NK-92 treated with Interleukin-12 subunit alpha and Interleukin-12 subunit beta, amount 100 ng/mL, for 24 hours (cell line): ENCODE results near the gene RPS6KL1.

Experiments
- DNase-seq: peaks from one replicate; lab custom pipeline; 2025; lab: John Stamatoyannopoulos, UW

The RPS6KL1 gene

DNA sequence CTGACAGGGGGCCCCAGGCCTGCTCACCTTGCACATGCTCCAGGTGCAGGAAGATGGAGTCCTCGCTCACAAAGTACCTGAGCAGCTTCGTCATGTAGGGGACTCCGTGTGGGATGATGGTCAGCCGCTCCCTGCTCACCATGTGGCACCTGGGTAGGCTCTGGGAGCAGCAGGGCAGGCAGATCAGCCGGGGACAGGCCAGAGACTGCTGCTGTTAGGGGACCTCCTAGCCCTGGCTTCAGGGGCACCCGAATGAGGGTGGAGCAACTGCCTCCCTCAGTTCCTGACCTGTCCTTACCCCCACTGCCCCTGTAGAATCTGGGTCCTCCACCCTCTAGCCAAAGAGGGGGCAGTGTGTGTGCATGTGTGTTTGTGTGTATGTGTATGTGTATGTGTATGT lies 11.8 kb downstream of the RPS6KL1 start:
- DNase-seq = no peak

DNA sequence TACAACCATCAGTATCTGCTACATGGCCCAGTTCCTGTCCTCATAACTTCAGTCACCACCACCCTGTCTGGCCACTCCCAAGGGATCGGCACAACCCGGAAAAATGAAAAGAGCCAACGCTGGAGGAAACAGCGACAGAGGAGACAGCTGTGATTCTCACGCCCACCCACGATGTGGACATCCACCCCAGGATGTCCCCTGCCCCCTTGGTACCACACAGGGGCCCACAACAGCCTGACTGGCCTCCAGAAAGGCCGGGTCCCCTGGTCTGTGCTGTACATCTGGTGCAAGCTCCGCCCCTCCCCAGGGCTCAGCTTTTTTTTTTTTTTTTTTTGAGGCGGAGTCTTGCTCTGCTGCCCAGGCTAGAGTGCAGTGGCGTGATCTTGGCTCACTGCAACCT lies 12.5 kb downstream of the RPS6KL1 start:
- no peak for DNase-seq

DNA sequence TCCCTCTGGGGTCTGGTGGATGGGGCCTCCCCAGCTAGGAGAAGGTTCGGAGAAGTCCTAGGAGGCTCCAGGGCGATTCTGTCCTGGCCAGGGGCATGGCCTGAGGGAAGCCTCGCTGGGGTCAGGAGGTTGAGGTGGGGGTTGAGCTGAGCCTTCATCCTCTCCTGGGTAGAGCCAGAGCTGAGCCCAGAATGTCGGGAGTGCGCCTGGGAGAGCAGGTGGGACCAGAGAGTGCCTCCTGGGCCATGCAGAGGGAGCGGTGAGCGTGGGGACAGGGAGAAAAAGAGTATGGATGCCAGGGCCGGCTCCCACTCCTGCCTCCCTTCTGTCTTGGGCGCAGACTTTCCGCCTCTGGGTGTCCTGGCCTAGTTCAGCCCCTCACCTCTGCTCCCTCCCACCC lies 13.1 kb downstream of the RPS6KL1 start:
- no peak for DNase-seq

DNA sequence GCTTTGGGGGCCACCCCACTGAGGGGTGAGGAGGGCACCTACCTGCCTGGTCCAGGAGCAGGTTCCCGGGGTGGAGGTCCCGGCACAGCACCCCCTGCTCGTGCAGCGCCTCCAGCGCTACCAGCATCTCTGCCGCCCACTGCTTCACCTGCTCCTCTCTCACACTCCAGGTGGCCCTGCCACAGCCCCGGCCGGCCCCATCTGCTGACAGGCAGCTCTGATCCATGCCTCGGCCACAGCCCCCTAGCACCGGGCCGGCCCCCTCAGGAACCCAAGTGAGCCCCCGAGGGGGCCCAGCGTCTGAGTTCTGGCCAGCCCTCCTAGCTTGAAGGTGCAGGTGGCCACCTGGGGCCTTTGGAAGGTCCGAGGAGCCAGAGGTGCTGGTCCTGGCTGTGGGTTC lies 13.6 kb downstream of the RPS6KL1 start:
- DNase-seq = no peak

DNA sequence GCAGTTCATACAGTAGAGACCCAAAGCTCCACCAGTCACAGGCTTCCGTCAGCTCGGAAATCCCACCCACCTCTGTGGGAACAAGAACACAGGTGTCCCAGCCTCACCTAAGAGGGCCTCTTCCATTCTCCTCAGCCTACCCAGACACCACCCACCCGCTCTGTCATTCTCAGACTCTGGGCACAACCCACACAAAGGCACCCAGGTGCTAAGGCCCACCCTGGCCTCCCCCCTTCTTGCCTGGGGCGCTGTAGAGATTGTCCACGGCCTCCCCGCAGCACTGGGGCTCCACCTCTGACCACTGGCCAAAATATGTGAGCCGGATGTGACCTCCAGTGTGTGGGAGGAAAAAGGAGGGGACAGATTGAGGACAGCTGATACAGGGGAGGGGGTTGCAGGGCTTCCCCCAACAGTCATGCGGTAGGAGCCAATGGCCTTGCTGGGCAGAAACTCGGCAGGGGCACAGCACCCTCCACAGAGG lies 14.2 kb downstream of the RPS6KL1 start:
- no peak for DNase-seq

DNA sequence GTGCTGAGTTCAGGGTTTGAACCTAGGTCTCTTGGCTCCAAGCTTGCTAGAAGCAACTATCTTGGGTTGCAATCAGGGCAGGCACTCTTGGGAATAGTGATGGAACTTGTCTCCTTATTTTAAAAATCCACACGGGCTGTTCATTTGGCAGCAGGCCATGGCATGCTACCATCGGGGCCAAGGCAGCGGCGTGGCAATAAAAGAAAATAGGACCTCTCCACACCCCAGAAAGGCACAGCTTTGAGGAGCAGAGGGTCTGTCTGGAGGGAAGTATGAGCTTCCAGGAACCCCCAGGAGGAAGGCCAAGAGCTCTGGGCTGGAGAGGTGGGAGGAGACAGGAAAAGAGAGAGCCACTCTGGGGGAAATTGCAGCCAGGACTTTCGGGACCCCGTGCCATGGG lies 15.3 kb downstream of the RPS6KL1 start:
- DNase-seq = no peak

DNA sequence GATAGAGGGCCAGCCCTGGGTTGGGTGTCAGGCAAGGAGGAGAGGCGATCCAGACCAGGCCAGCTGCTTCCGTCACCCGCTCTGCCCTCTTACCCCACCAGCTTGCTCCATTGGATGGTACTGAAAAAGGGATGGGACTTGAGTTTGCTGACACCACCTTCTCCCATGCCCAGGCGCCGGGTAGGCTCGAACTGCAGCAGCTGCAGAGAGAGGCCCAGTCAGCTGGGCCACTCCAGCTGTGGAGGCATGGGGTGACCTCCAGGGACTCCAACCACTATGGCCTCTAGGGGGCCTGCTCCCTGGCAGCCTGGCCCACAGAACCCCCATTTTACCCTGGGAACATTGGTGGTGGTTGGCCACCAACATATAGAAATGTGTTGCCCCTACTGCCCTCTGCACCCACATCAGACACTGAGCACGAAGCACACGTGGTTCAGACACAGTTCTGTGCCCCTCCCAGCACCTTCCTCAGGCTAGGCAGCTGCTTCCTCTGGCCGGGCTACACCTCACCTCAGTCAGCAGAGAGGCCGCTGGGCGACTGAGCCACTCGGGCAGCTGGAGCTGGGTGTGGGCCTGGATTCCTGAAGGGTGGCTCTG lies 16.0 kb downstream of the RPS6KL1 start:
- no peak for DNase-seq

DNA sequence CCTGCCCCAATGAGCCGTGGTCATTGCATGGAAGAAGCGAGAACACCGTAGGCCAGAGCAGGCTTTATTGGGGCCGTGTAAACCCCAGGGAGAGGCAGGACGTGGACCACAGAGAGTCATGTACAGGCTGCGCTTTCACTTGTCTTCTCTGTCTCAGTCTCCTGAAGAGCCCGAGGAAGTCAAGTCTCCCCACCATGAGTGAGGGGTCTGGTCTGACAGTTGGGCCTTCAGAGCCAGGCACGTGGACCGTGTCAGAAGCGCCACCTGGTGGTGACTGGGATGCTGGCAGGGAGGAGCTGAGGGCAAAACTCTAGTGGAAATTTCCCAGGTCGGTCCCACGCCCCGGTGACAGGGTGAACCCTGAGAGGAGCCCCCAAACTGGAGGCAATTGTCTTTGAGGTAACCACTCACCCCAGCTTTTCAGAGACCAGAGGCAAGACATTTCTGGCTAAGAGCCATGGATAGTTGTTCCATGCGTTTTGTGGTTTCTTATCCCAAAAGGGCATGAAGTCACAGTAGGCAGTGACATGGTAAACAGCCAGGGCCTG lies 17.4 kb downstream of the RPS6KL1 start:
- DNase-seq = peak; percentile 9

DNA sequence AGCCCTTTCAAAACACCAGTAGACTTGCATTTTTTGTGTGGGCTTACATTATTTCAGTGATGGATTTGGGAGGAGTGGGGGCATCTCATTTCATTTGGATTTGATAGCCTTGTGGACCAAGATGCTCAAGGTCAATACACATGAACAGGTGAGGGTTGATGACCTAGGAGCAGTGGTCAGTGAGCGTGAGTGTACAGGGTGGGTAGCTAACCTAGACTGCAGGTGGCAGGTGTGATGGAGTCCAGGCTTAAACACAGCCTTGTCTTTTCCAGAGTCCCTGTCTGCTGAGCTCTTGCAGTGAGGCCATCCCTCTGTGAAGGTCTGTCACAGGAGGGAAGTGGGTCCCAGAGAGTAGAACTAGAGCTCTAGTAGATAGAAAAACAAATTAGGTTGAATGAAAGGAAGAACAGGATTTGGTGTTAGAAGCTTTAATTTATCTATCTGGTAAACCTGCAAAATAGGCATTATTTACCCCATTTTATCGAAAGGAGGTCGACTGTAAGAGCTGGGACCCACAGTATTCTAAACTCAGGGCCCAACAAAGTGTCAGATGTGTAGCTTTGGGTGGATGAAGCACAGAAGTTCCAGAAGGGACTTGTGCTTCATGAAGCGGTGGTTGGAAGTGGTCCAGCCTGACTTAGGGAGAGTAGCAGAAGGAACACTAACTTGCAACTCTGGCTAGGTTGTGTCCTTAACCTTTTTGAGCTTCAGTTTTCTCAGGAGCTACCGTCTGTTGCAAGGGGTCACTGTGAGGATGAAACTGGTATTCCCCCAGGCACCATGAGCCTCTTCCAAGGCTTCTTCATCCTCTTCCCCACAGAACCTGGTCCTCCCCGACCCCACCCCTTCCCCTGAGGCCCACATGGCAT lies 18.2 kb downstream of the RPS6KL1 start:
- DNase-seq = no peak

DNA sequence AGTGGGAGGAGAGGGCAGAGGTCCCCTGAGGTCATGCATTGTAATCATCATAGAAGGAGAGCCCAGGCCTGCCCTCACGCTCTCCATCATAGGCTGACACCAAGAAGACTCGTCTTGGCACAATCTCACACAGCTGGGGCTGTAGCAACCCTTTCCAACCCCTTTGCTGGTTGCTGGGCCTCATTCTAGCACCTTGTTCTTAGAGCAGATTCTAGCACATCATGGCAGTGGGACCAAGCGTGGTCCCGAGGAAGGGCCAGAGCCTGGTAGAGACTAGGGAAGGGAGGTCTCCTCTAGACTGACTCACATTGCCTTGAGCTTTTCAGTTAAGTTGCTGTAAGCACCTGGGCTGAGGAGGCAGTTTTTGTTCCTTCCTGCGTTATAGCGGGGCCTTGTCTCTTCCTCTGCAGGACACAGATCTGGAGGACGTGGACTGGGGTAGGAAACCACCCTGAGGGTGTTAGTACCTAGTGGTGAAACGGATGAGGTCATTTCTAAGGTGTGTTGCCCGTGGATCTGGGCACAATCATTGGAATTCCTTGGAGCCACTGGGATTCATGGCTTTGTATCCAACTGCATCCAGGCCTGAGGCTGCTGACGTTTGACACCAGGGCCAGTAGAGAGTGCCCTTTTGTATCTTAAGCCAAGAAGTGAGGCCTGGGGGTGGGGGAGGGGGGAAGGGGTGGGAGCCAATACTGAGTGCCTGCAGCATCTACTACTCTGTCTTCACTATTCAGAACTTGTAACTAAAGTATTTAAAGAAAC lies 19.9 kb downstream of the RPS6KL1 start:
- no peak for DNase-seq

DNA sequence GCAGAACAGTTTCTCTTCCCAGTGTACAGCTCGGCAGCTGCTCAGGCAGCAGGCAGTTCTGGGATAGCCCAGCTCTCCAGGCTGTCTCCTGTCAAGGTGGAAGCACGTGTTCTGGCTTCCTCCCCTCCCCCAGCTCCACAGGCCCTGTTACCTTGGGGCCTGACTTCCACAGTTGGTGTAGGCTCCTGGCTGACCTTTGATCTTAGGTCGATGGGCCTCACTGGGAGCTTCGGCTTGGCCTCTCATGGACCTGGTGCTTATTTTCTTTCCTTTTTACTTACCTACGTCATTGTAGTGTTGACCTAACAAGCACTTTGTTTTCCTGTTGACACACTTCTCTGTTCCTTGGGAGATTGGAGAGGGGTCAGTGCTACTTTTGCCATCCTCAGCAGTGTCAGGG lies 24.4 kb downstream of the RPS6KL1 start:
- no peak for DNase-seq

DNA sequence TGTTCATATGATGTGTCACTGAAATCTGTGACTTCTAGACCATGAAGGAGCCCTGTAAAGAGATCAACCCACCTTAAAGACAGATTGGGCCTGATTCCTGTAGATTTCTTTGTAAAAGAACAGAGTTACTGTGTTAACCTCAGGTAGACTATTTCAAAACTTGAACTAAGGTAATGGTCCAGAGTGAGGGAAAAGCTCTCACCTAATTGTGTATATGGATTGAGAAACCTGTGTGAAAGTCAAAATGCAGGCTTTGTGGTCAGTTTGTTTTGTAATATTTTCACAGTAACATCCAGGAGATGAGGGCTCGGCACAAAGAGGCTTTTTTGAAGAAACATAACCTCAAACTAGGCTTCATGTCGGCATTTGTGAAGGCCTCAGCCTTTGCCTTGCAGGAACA lies 25.0 kb downstream of the RPS6KL1 start:
- DNase-seq = no peak

DNA sequence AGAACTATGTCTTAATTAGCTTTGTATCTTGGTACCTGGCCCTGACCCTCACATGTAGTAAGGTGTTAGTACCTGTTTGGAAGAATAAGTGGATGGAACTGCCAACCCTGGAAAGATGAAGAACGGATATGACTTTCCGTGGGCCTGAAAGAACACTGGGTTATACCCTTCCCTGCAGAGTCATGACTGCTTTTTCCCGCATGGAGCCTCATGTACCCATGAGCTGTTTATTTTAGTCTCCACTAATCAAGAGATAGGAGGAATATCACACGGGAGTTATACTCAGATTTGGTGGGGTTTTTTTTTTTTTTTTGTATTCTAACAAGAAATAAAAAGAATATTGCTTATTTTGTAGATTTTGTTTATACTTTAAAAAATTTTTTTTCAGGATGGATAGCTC lies 25.4 kb downstream of the RPS6KL1 start:
- DNase-seq = no peak

DNA sequence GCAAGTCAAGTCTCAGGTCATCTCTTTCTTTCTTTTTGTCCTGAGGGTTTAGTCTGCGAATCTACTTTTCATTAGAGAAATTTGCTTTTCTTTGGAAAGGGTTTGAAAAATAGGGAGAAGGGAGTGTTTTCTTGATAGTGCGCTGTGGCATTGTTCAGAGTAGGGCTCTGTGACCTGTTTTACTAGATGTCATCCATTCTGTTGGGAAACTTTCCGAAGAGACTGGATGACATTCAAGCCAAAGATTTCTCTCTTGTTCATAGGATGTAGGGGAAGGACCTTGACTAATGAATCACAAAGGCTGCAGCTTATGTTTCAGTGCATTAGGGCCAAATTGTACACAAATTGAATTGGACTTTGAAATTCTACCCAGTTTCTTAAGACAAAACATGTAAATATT lies 26.7 kb downstream of the RPS6KL1 start:
- DNase-seq = no peak

DNA sequence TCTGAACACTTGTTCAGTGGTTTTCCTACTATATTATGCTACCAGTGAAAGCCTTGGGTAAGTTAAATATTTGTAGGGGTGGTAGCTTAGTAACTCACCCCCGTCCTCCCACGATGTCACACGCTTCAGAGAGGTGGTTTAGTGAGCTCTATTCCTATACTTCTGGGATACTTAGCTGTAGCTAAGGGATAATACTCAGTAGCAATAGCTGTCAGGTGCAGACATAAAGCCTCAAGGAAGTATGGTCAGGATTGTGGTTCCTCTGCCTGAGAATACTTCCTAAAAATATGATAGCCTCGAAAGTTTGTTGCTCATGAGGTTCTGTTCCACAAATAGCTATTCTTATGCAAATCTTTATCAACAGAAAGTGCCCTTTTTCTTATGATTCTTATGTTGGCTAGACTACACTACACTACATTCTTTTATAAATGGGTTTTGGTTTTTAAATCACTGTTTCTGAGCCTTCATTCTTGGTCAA lies 29.4 kb downstream of the RPS6KL1 start:
- DNase-seq = no peak

DNA sequence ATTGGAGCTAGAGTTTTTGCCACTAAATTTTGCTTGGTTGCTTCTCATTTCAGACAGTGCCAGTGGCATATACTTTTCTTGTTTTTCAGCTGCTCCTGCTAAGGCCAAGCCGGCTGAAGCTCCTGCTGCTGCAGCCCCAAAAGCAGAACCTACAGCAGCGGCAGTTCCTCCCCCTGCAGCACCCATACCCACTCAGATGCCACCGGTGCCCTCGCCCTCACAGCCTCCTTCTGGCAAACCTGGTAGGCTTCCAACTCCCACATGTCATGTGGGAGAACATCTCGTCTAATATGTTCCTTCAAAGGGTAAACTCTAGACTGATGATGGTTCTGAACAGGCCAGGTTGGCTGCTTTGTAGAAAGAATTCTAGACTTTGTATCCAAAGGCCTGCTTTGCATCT lies 30.3 kb downstream of the RPS6KL1 start:
- no peak for DNase-seq

DNA sequence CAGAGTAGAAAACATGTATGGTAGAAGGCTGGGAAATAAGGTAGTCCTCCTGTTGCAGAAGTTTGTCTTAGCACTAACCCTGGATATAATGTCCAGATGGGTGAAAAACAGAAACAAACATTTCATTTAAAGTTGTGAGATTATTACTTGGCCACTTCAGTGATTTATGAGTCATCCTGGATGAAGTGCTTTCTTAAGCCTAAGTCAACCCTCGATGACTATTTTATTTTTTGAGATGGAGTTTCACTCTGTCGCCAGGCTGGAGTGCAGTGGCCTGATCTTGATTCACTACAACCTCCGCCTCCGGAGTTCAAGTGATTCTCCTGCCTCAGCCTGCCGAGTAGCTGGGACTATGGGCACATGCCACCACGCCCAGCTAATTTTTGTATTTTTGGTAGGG lies 31.2 kb downstream of the RPS6KL1 start:
- DNase-seq = no peak

DNA sequence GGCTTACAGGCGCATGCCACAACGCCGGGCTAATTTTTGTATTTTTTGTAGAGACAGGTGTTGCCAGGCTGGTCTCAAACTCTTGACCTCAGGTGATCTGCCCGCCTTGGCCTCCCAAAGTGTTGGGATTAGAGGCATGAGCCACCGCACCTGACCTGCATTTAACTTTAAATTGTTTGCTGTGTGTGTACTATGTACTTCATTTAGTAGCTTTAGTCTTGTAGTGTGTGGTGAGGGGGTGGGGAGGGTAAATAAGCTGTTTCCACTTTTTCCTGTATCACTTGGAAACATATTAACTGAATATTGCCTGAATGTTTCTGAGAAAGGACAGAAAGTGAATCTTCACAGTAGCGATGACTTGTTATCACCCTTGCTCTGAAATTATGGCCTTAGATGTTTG lies 32.8 kb downstream of the RPS6KL1 start:
- DNase-seq = no peak

DNA sequence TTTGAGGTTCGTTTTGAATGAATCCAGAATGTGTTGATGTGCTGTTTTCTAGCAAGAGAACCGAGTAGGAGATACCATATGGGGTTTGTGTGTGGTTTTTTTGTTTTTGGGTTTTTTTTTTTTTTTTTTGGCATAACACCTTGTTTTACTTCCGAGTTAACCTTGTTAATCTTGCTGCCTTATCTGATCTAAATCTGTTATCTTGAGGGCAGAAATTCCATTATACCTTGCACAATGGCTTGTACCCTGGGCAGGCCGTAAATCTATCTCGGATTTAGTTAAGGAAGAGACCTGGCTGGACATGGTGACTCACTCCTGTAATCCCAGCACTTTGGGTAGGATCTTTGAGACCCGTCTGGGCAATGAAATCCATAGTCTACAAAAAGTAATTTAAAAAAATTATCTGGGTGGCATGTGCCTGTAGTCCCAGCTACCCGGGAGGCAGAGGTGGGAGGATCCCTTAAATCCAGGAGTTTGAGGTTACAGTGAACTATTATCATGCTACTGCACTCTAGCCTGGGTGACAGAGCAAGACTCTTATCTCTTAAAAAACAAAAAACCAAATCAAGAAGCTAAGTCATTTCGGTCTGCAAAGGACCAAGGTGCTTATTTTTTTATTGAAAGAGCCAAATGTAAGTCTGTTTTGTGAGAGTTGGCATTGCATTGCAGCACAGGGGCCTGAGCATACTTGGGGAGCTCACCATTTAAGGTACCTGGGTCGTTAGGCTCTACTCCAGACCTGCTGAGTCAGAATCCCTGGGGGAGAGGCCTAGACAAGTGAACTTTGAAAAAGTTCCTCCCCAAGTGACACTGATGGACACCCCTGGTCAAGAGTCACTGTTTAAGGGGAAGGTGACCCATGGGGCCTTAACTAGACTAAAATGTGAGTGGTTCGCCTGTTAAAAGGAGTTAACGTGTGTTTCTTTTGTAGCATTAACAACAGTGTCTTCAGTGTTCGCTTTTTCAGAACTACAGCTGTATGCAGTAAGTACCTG lies 34.6 kb downstream of the RPS6KL1 start:
- DNase-seq = no peak

DNA sequence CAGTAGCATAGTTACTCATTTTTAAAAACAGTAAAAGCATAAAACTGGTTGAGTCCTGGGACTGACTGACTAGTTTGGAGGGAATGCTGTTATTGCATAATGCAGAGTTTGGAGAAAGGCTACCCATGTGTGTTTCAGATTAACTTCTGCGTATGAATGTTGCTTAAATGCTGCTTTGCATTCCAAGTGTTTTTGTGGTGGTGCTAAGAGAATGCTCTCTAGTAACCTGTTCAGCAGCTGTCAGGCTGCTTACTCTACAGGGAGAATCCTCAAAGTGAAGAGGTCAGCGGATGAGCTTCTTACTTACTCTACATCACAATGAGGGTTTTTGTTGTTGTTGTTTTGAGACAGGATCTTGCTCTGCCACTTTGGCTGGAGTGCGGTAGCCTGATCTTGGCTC lies 37.1 kb downstream of the RPS6KL1 start:
- DNase-seq = no peak
